RWPE2 (cell line): ENCODE results near the gene HSD11B1L.
"Not testable (repeated sequence)": the region's sequence is repeated elsewhere in the genome, so short reads cannot be mapped to it uniquely, and the experiment has no call there.

Source experiments
- ATAC-seq: fragments of 200-7000 bp; cut with Tn5 transposase; 3 replicates; pipeline ENCODE4 v1.9.1; 2021; ENCODE audit warnings: low read depth
- DNase-seq: peaks from one replicate; pipeline ENCODE4 v3.0.0-alpha.2; 2020; ENCODE audit warnings: low spot score
- H3K27ac ChIP-seq: fragments of 450-650 bp; 2 replicates; pipeline ENCODE4 v1.5.1; 2017; ENCODE audit warnings: mild to moderate bottlenecking; ENCODE audit not compliant: poor library complexity, severe bottlenecking
- H3K27me3 ChIP-seq: fragments of 250-450 bp; sonication (Bioruptor Pico); 2 replicates; pipeline ENCODE4 v1.5.1; 2021; ENCODE audit warnings: mild to moderate bottlenecking, moderate library complexity; ENCODE audit not compliant: insufficient read depth, poor library complexity, severe bottlenecking
- H3K36me3 ChIP-seq: fragments of 250-450 bp; sonication (Bioruptor Pico); 2 replicates; pipeline ENCODE4 v1.5.1; 2020; ENCODE audit warnings: low read depth, mild to moderate bottlenecking, moderate library complexity
- H3K4me1 ChIP-seq: fragments of 250-450 bp; sonication (Bioruptor Pico); 2 replicates; pipeline ENCODE4 v1.5.1; 2021; ENCODE audit warnings: mild to moderate bottlenecking, moderate library complexity; ENCODE audit not compliant: insufficient read depth, poor library complexity, severe bottlenecking
- H3K4me3 ChIP-seq: fragments of 250-450 bp; sonication (Bioruptor Pico); 2 replicates; pipeline ENCODE4 v1.5.1; 2021; ENCODE audit warnings: mild to moderate bottlenecking, moderate library complexity; ENCODE audit not compliant: severe bottlenecking
- H3K9me3 ChIP-seq: fragments of 250-450 bp; sonication (Bioruptor Pico); 2 replicates; pipeline ENCODE4 v1.5.1; 2021; ENCODE audit warnings: mild to moderate bottlenecking, moderate library complexity; ENCODE audit not compliant: severe bottlenecking
- CTCF ChIP-seq: fragments of 450-650 bp; IDR thresholded peaks from one replicate; pipeline ENCODE4 v1.5.1; 2017; ENCODE audit warnings: mild to moderate bottlenecking, moderate library complexity; ENCODE audit not compliant: poor library complexity, severe bottlenecking

Gene HSD11B1L

GRCh38 chr19:5727453-5728050 is 46.7 kb downstream of the HSD11B1L start:
- no peak for TF ChIP-seq CTCF
- Histone ChIP-seq H3K4me3 (no peak overlapping the region), H3K9me3 (no peaks in the 10 kb centered on the region), H3K27me3 (no peaks in the 10 kb centered on the region), H3K36me3 (no peaks in the 10 kb centered on the region), H3K27ac (no peak overlapping the region), H3K4me1 (no peaks in the 10 kb centered on the region)
- DNase-seq (no peak), ATAC-seq (no peak)

GRCh38 chr19:5733172-5733571 is 52.3 kb downstream of the HSD11B1L start:
- H3K9me3 ChIP-seq, H3K27me3 ChIP-seq, H3K27ac ChIP-seq, DNase-seq, H3K4me1 ChIP-seq, H3K36me3 ChIP-seq, ATAC-seq, H3K4me3 ChIP-seq: not testable (repeated sequence)
